Measurements from ENCODE around the gene ARFGEF3. TPM values are rescaled to one million over a fixed set of nuclear protein-coding genes. Genes with fewer than 3 reads are reported as not detected.

Gene ARFGEF3
- total RNA-seq, 1 donor from 2014 or later: 1.9 TPM

DNA sequence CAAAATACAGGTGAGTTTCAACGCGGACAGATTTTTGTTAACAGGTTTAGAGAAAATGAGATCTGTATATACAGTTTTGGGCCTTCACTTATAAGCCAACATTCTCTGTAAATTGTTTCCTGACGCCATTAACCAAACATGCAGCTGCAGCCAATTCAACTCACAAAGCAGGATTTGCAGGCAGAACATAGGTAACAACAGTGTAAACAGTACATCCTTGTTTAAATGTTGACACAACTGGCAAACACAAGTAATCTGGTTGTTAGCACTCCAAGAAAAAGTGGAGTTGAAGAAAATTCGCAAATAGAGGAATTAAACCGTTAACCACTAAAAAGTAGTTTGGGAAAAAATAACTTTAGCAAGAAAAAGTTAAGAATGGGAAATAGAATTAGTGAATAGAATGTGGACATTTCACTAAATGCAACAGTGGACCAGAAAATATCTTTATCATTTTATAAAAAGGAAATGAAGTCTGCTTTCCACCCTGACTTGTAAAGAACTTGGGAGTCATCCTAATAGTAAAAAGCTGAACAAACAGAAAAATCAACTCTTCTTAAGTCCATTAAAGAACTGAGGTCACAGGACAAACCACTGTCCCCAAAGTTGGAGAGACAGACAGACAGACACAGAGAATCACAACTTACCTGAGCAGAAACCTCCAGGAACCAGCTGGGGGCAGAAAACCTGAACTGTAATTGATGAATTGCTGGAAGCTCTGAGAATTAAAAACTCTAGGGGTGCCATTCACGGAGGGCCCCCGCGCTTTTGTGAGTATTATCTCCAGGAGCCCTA lies 226.0 kb downstream of the ARFGEF3 start:
- FAIRE-seq: no peak

DNA sequence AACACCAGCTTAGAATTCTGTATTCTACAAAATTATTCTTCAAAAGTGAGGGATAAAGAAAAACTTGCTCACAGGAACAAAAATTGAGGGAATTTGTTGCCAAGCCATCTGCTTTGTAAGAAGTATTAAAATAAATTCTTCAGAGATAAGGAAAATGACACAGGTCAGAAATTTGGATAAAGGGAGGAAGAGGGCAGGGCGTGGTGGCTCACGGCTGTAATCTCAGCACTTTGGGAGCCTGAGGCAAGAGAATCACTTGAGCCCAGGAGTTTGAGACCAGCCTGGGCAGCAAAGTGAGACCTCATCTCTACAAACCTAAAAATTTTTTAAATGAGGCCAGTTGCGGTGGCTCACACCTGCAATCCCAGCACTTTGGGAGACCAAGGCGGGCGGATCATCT lies 227.8 kb downstream of the ARFGEF3 start:
- Mint-ChIP-seq H3K4me3 (ENCODE audit: unreplicated experiment) (no peak overlapping the region), H3K9me3 (ENCODE audit: unreplicated experiment) (peaks cover 3% of the 10 kb centered on the region), H3K27me3 (ENCODE audit: low read depth, unreplicated experiment) (no peaks in the 10 kb centered on the region), H3K4me1 (ENCODE audit: low read depth, unreplicated experiment) (no peaks in the 10 kb centered on the region), H3K36me3 (ENCODE audit: low read depth, unreplicated experiment) (no peaks in the 10 kb centered on the region), H3K27ac (ENCODE audit: unreplicated experiment) (no peak overlapping the region)
- DNase-seq (ENCODE audit: low read depth): no peak
- Histone ChIP-seq H3K9ac (ENCODE audit: low read length) (no peak overlapping the region), H3K79me2 (ENCODE audit: insufficient read depth, low read length) (no peaks in the 10 kb centered on the region), H3K36me3 (ENCODE audit: insufficient read depth, low read length) (no peaks in the 10 kb centered on the region), H3K4me2 (ENCODE audit: low read length) (no peak overlapping the region), H3K4me3 (ENCODE audit: insufficient read depth, low read depth, low read length) (no peak overlapping the region), H3K9me3 (ENCODE audit: insufficient read depth, low read depth, low read length) (no peaks in the 10 kb centered on the region), H3K27me3 (ENCODE audit: insufficient read depth, low read length) (no peaks in the 10 kb centered on the region), H2AFZ (ENCODE audit: low read depth, low read length) (no peak overlapping the region), H3K27ac (ENCODE audit: low read depth, low read length) (no peak overlapping the region), H3K4me1 (ENCODE audit: insufficient read depth, low read length) (no peaks in the 10 kb centered on the region), H4K20me1 (ENCODE audit: insufficient read depth, low read length) (no peaks in the 10 kb centered on the region)
- no peak for FAIRE-seq
- TF ChIP-seq EZH2 (IDR thresholded peaks at IDR 0.05; ENCODE audit: insufficient read depth, low read length): no peak
- TF ChIP-seq, protein P1, sequence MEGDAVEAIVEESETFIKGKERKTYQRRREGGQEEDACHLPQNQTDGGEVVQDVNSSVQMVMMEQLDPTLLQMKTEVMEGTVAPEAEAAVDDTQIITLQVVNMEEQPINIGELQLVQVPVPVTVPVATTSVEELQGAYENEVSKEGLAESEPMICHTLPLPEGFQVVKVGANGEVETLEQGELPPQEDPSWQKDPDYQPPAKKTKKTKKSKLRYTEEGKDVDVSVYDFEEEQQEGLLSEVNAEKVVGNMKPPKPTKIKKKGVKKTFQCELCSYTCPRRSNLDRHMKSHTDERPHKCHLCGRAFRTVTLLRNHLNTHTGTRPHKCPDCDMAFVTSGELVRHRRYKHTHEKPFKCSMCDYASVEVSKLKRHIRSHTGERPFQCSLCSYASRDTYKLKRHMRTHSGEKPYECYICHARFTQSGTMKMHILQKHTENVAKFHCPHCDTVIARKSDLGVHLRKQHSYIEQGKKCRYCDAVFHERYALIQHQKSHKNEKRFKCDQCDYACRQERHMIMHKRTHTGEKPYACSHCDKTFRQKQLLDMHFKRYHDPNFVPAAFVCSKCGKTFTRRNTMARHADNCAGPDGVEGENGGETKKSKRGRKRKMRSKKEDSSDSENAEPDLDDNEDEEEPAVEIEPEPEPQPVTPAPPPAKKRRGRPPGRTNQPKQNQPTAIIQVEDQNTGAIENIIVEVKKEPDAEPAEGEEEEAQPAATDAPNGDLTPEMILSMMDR (IDR thresholded peaks at IDR 0.05; ENCODE audit: insufficient read depth, low read depth, low read length): no peak

More for the DNA sequence above, 226.0 kb downstream of the ARFGEF3 start:
- no peak overlapping the region for H2AFZ ChIP-seq (ENCODE audit: low read depth, low read length)
- DNase-seq (ENCODE audit: low read depth): no peak
- H4K20me1 ChIP-seq (ENCODE audit: insufficient read depth, low read length): no peaks in the 10 kb centered on the region
- no peaks in the 10 kb centered on the region for H3K36me3 Mint-ChIP-seq (ENCODE audit: low read depth, unreplicated experiment)
- no peaks in the 10 kb centered on the region for H3K9me3 Mint-ChIP-seq (ENCODE audit: unreplicated experiment)
- H3K4me2 ChIP-seq (ENCODE audit: low read length): no peak overlapping the region
- H3K4me3 ChIP-seq (ENCODE audit: insufficient read depth, low read depth, low read length): no peak overlapping the region
- no peak overlapping the region for H3K27ac Mint-ChIP-seq (ENCODE audit: unreplicated experiment)
- no peaks in the 10 kb centered on the region for H3K9me3 ChIP-seq (ENCODE audit: insufficient read depth, low read depth, low read length)
- peaks cover 6% of the 10 kb centered on the region for H3K4me1 Mint-ChIP-seq (ENCODE audit: low read depth, unreplicated experiment)
- no peak overlapping the region for H3K9ac ChIP-seq (ENCODE audit: low read length)
- no peaks in the 10 kb centered on the region for H3K4me1 ChIP-seq (ENCODE audit: insufficient read depth, low read length)
- no peaks in the 10 kb centered on the region for H3K79me2 ChIP-seq (ENCODE audit: insufficient read depth, low read length)
- H3K27ac ChIP-seq (ENCODE audit: low read depth, low read length): no peak overlapping the region
- H3K27me3 ChIP-seq (ENCODE audit: insufficient read depth, low read length): no peaks in the 10 kb centered on the region
- TF ChIP-seq, protein P1 (IDR thresholded peaks at IDR 0.05; ENCODE audit: insufficient read depth, low read depth, low read length): no peak
- no peak for TF ChIP-seq EZH2 (IDR thresholded peaks at IDR 0.05; ENCODE audit: insufficient read depth, low read length)
- H3K4me3 Mint-ChIP-seq (ENCODE audit: unreplicated experiment): no peak overlapping the region
- H3K36me3 ChIP-seq (ENCODE audit: insufficient read depth, low read length): no peaks in the 10 kb centered on the region
- H3K27me3 Mint-ChIP-seq (ENCODE audit: low read depth, unreplicated experiment): no peaks in the 10 kb centered on the region

Other genes starting within 250 kb of the ARFGEF3 start
- gene PERP, start 54.5 kb upstream of the ARFGEF3 start, total RNA-seq: 36.4 and 43.1 TPM in 2 replicates
- gene PBOV1, start 56.6 kb downstream of the ARFGEF3 start, total RNA-seq: not detected in 2 replicates
- gene SMIM28, start 216.0 kb downstream of the ARFGEF3 start, total RNA-seq: not detected in 2 replicates
- 32.6 and 40.5 TPM in 2 replicates for gene HEBP2, start 242.3 kb downstream of the ARFGEF3 start, total RNA-seq

All from astrocyte (in vitro differentiated cells and primary cell).